Ascending aorta (tissue), 2 donors: ENCODE results near the gene AUTS2. TPM values are rescaled to one million over a fixed set of nuclear protein-coding genes. Genes with fewer than 3 reads are reported as not detected.

Experiments
- DNase-seq, 2 donors: peaks; one replicate each; pipeline ENCODE4 v3.0.0-alpha.2; 2019; ENCODE audit warnings: low spot score in 2 of 2
- H3K27ac ChIP-seq, 2 donors: fragments of 200-600 bp; sonication (generic); one replicate each; pipeline ENCODE4 v1.5.1; 2016 to 2017; ENCODE audit warnings: mild to moderate bottlenecking in 1 of 2
- H3K27me3 ChIP-seq: fragments of 200-600 bp; sonication (generic); one replicate; pipeline ENCODE4 v1.5.1; 2017
- H3K36me3 ChIP-seq, 2 donors: fragments of 200-600 bp; sonication (generic); one replicate each; pipeline ENCODE4 v1.5.1; 2016
- H3K4me1 ChIP-seq, 2 donors: fragments of 200-600 bp; sonication (generic); one replicate each; pipeline ENCODE4 v1.5.1; 2016 to 2017; ENCODE audit warnings: mild to moderate bottlenecking in 1 of 2
- H3K4me3 ChIP-seq, 2 donors: fragments of 200-600 bp; sonication (generic); one replicate each; pipeline ENCODE4 v1.5.1; 2016 to 2017; ENCODE audit warnings: mild to moderate bottlenecking in 1 of 2
- H3K9me3 ChIP-seq, 2 donors: fragments of 200-600 bp; sonication (generic); one replicate each; pipeline ENCODE4 v1.5.1; 2016
- CTCF ChIP-seq, 3 experiments: fragments of 200-600 bp in 2 of 3; fragments of 450-650 bp in 1 of 3; sonication (generic) in 2 of 3; IDR thresholded peaks; one replicate each; pipeline ENCODE4 v1.5.1; 2016 to 2019; ENCODE audit warnings: antibody characterized with exemption in 3 of 3, mild to moderate bottlenecking in 1 of 3, moderate library complexity in 1 of 3
- intact Hi-C: fragments of 100-400 bp; cut with DNase I; formaldehyde crosslinking; loops from one replicate; pipeline ENCODE4 v1.15.1; 2023
- total RNA-seq: library from RNA; depleted of rRNA; stranded (reverse); fragments of >200 nt; gene quantifications from one replicate; pipeline ENCODE4 v1.1.0, GENCODE V29; 2016

Gene AUTS2
- total RNA-seq, 1 donor from 2014 or later = 90.4 TPM

- no peak for TF ChIP-seq CTCF (IDR thresholded peaks at IDR 0.05)
- H3K9me3 ChIP-seq = no peaks in the 10 kb centered on the region
- DNase-seq = no peak
- no peak overlapping the region for H3K4me3 ChIP-seq
- no peaks in the 10 kb centered on the region for H3K36me3 ChIP-seq
- intact Hi-C loops = no loop called here
- no peaks in the 10 kb centered on the region for H3K27me3 ChIP-seq
- H3K27ac ChIP-seq = no peak overlapping the region
- H3K4me1 ChIP-seq = peaks cover 4 to 8% of the 10 kb centered on the region in 2 donors
Measured at GRCh38 chr7:70619130-70619529, 1020.9 kb downstream of the AUTS2 start.

- Histone ChIP-seq H3K4me1 (peaks cover 4% of the 10 kb centered on the region in 2 donors), H3K4me3 (no peak overlapping the region), H3K9me3 (no peaks in the 10 kb centered on the region), H3K27ac (no peak overlapping the region), H3K27me3 (no peaks in the 10 kb centered on the region), H3K36me3 (no peaks in the 10 kb centered on the region)
- intact Hi-C loops = no loop called here
- TF ChIP-seq CTCF (IDR thresholded peaks at IDR 0.05) = no peak
- DNase-seq = no peak
Measured at GRCh38 chr7:70619659-70620058, 1021.4 kb downstream of the AUTS2 start.

- no peak for TF ChIP-seq CTCF (IDR thresholded peaks at IDR 0.05)
- intact Hi-C loops = no loop called here
- H3K4me1 ChIP-seq = no peaks in the 10 kb centered on the region
Measured at GRCh38 chr7:70620333-70621055, 1022.2 kb downstream of the AUTS2 start.

GRCh38 chr7:70621954-70622600 lies 1023.8 kb downstream of the AUTS2 start:
- intact Hi-C loops = no loop called here

More at GRCh38 chr7:70620333-70621055, 1022.2 kb downstream of the AUTS2 start:
- Histone ChIP-seq H3K36me3 (no peaks in the 10 kb centered on the region), H3K9me3 (no peaks in the 10 kb centered on the region), H3K27me3 (no peaks in the 10 kb centered on the region), H3K4me3 (no peak overlapping the region), H3K27ac (no peak overlapping the region)
- no peak for DNase-seq

GRCh38 chr7:70622936-70623335 lies 1024.7 kb downstream of the AUTS2 start:
- TF ChIP-seq CTCF (IDR thresholded peaks at IDR 0.05) = no peak
- no peaks in the 10 kb centered on the region for H3K4me1 ChIP-seq
- H3K27ac ChIP-seq = no peak overlapping the region
- H3K27me3 ChIP-seq = no peaks in the 10 kb centered on the region
- intact Hi-C loops = no loop called here
- DNase-seq = no peak
- no peaks in the 10 kb centered on the region for H3K9me3 ChIP-seq
- H3K36me3 ChIP-seq = no peaks in the 10 kb centered on the region
- H3K4me3 ChIP-seq = no peak overlapping the region

More at GRCh38 chr7:70621954-70622600, 1023.8 kb downstream of the AUTS2 start:
- no peak for DNase-seq
- no peaks in the 10 kb centered on the region for H3K4me1 ChIP-seq
- H3K4me3 ChIP-seq = no peak overlapping the region
- no peak overlapping the region for H3K27ac ChIP-seq
- no peaks in the 10 kb centered on the region for H3K9me3 ChIP-seq
- H3K36me3 ChIP-seq = no peaks in the 10 kb centered on the region
- TF ChIP-seq CTCF (IDR thresholded peaks at IDR 0.05) = no peak
- no peaks in the 10 kb centered on the region for H3K27me3 ChIP-seq
